ENCODE measurements around the gene LARGE2. TPM values are rescaled to one million over a fixed set of nuclear protein-coding genes. Genes with fewer than 3 reads are reported as not detected.

The LARGE2 gene
- total RNA-seq, 1 experiment from 2014 or later, result 108 TPM

- H3K4me3 Mint-ChIP-seq, result no peak overlapping the region
- no peak overlapping the region for H3K9ac ChIP-seq (ENCODE audit: extremely low read depth, insufficient read length, low read length)
- no peak overlapping the region for H3K4me2 ChIP-seq (ENCODE audit: insufficient read depth, insufficient read length, low read length)
- WGBS (ENCODE audit: extremely low coverage, insufficient read length, low lambda C conversion rate), result no CpG with 5 or more reads among the region's 8 CpGs
- H3K27ac ChIP-seq (ENCODE audit: insufficient read length, low read depth, low read length), result no peak overlapping the region
- H3K14ac ChIP-seq (ENCODE audit: insufficient read depth, low read length), result no peak overlapping the region
- no peak overlapping the region for H3K23ac ChIP-seq (ENCODE audit: insufficient read length, low read depth, low read length)
- H4K91ac ChIP-seq (ENCODE audit: insufficient read length, low read depth, low read length), result no peak overlapping the region
- peak overlapping the region in 2 of 3 experiments; percentile 39 to 56; a peak in 3 of 7 replicates for H3K27ac Mint-ChIP-seq
- H3K18ac ChIP-seq (ENCODE audit: insufficient read length, low read depth, low read length), result no peak overlapping the region
- H2BK12ac ChIP-seq (ENCODE audit: insufficient read length, low read depth, low read length), result no peak overlapping the region
- H3K23me2 ChIP-seq (ENCODE audit: insufficient read length, low read depth, low read length, poor library complexity, severe bottlenecking), result no peaks in the 10 kb centered on the region
- no peaks in the 10 kb centered on the region for H3K9me3 ChIP-seq (ENCODE audit: control insufficient read depth, low read depth, low read length)
- H2BK15ac ChIP-seq (ENCODE audit: low read depth, low read length), result no peak overlapping the region
- no peak overlapping the region for H2BK5ac ChIP-seq (ENCODE audit: insufficient read length, low read length)
- H3K56ac ChIP-seq (ENCODE audit: insufficient read length, low read depth, low read length), result no peak overlapping the region
- no peak overlapping the region for H3T11ph ChIP-seq (ENCODE audit: low read length)
- H2BK120ac ChIP-seq (ENCODE audit: low read depth, low read length, poor library complexity, severe bottlenecking), result no peak overlapping the region
- H3K27me3 Mint-ChIP-seq (ENCODE audit: low read depth), result no peaks in the 10 kb centered on the region
- no peaks in the 10 kb centered on the region for H4K20me1 ChIP-seq (ENCODE audit: control insufficient read depth, insufficient read depth, insufficient read length)
- DNase-seq, result no peak
- no peaks in the 10 kb centered on the region for H3K27me3 ChIP-seq (ENCODE audit: insufficient read depth, low read length)
- H3K4me1 Mint-ChIP-seq, result peaks cover 5 to 11% of the 10 kb centered on the region in 2 experiments; a peak in 1 of 4 replicates
- H4K8ac ChIP-seq (replicated peaks; ENCODE audit: insufficient read length, low read depth, low read length), result no peak overlapping the region
- H2AFZ ChIP-seq (ENCODE audit: low read length), result no peak overlapping the region
- H3K9me3 Mint-ChIP-seq, result no peaks in the 10 kb centered on the region
- no peaks in the 10 kb centered on the region for H3K79me2 ChIP-seq (ENCODE audit: insufficient read depth, low read length)
- H2AK5ac ChIP-seq (ENCODE audit: insufficient read length, low read length), result no peak overlapping the region
- H3K4ac ChIP-seq (ENCODE audit: low read depth, low read length), result no peak overlapping the region
- H4K5ac ChIP-seq (ENCODE audit: insufficient read length, low read depth, low read length), result no peak overlapping the region
- H3K4me1 ChIP-seq (ENCODE audit: insufficient read depth, low read length), result no peaks in the 10 kb centered on the region
- peaks cover 12 to 64% (median 63%) of the 10 kb centered on the region in 3 experiments for H3K36me3 Mint-ChIP-seq (ENCODE audit: insufficient read depth in 1 of 3, low read depth in 3 of 3)
- H3K79me1 ChIP-seq (ENCODE audit: insufficient read depth, low read depth, low read length, poor library complexity, severe bottlenecking), result no peaks in the 10 kb centered on the region
- TF ChIP-seq CTCF (conservative IDR thresholded peaks at IDR 0.05), result no peak
- no peak overlapping the region for H2BK20ac ChIP-seq (ENCODE audit: low read depth, low read length, poor library complexity, severe bottlenecking)
Measured at GRCh38 chr11:45930951-45931570, 8.6 kb downstream of the LARGE2 start.
